Ishikawa (cell line): ENCODE data around the gene STX5.

Source experiments
- FOXM1 ChIP-seq: IDR thresholded peaks from 2 replicates; pipeline ENCODE4 v1.6.1; 2012; ENCODE audit warnings: low read depth, borderline replicate concordance
- NFIC ChIP-seq: IDR thresholded peaks from 2 replicates; pipeline ENCODE4 v1.6.1; 2012

DNA sequence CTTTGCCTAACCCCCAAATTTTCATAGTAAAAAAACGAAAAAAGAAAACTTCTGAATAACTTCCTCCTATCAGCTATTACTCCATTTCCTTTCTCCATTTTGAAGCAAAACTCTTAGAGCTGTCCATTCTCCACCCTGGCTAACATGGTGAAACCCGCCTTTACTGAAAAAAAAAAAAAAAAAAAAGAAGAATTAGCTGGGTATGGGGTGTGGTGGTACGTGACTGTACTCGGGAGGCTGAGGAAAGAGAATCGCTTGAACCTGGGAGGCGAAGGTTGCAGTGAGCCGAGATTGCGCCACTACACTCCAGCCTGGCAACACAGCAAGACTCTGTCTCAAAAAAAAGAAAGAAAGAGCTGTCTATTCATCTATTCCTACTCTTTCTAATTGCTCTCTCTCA lies 15.3 kb downstream of the STX5 start:
- no peak for TF ChIP-seq FOXM1
- no peak for TF ChIP-seq NFIC
